NCI-H748 (cell line): Measurements from ENCODE around the gene RXFP2.

Source experiments
- DNase-seq: peaks from one replicate; lab custom pipeline; 2025; ENCODE audit not compliant: unreplicated experiment; lab: John Stamatoyannopoulos, UW

Gene RXFP2, protein sequence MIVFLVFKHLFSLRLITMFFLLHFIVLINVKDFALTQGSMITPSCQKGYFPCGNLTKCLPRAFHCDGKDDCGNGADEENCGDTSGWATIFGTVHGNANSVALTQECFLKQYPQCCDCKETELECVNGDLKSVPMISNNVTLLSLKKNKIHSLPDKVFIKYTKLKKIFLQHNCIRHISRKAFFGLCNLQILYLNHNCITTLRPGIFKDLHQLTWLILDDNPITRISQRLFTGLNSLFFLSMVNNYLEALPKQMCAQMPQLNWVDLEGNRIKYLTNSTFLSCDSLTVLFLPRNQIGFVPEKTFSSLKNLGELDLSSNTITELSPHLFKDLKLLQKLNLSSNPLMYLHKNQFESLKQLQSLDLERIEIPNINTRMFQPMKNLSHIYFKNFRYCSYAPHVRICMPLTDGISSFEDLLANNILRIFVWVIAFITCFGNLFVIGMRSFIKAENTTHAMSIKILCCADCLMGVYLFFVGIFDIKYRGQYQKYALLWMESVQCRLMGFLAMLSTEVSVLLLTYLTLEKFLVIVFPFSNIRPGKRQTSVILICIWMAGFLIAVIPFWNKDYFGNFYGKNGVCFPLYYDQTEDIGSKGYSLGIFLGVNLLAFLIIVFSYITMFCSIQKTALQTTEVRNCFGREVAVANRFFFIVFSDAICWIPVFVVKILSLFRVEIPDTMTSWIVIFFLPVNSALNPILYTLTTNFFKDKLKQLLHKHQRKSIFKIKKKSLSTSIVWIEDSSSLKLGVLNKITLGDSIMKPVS

DNA sequence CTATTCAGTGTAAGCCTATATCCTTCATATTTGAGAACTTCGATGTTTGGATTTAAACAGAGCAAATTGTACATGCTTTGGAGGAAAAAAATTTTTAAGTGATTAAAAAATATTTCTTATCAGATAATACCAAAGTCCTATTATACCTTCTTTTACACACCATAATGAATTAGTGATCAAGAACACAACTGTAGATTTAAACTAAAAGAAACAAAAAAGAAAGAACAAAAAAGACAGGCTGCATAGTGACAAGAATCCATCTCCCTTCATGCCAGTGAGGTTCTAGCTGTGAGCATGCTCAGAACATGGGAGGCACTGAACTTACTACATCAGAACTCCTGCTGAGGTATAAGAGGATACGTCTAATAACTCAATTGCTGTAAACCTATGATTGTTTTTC, at the start of gene RXFP2:
Gene RXFP2, plus strand, starts transcription at position 301 of the 400 bp plus-strand sequence. Its CDS starts 87 bp downstream, at position 388.
- peak; percentile 54 for DNase-seq

DNA sequence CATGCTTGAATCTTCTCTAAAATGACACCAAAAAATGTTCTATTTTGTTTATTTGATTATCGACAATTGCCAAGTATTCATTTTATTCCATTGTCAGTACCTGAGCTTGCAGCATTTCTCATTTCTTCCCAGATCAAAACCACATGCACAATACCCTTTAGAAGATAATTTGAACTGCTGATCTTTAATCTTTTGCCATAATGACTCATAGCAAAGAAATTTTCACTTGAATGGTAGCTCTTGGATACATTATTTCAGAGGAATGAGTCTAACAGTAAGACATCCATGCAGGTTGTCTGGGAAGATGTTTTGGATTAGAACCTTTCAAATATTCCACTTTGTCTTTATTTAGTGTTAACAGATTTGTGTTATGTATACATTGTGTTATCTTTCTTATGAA, 42.0 kb upstream of the RXFP2 start:
- DNase-seq: no peak

GRCh38 chr13:31699650-31700049, 39.7 kb upstream of the RXFP2 start:
- DNase-seq: peak; percentile 30

GRCh38 chr13:31703780-31704179, 35.5 kb upstream of the RXFP2 start:
- no peak for DNase-seq

GRCh38 chr13:31706105-31706504, 33.2 kb upstream of the RXFP2 start:
- no peak for DNase-seq

DNA sequence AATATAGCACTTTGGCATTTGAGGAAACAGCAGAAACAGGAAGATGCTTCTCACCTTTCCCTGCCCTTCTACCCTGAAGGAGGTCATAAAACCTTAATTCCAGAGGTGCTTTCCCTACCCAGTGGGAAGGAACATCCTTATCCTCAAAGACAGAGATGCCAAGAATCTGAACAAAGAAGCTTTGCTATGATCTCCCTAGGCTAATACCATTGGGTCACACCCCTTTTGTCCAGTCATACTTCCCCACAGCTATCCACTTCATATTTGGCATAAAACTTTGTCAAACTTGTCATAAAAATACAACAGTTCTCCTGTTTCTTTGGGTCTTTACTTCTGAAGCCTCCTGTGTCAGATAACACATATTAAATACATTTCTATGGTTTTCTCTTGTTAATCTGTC, 21.7 kb upstream of the RXFP2 start:
- no peak for DNase-seq

GRCh38 chr13:31719214-31719613, 20.1 kb upstream of the RXFP2 start:
- DNase-seq: no peak

GRCh38 chr13:31722673-31723072, 16.7 kb upstream of the RXFP2 start:
- peak; percentile 92 for DNase-seq

- no peak for DNase-seq
Observed at GRCh38 chr13:31725841-31726240, 13.5 kb upstream of the RXFP2 start.

GRCh38 chr13:31731921-31732320, 7.4 kb upstream of the RXFP2 start:
- no peak for DNase-seq

GRCh38 chr13:31733066-31733465, 6.3 kb upstream of the RXFP2 start:
- no peak for DNase-seq

DNA sequence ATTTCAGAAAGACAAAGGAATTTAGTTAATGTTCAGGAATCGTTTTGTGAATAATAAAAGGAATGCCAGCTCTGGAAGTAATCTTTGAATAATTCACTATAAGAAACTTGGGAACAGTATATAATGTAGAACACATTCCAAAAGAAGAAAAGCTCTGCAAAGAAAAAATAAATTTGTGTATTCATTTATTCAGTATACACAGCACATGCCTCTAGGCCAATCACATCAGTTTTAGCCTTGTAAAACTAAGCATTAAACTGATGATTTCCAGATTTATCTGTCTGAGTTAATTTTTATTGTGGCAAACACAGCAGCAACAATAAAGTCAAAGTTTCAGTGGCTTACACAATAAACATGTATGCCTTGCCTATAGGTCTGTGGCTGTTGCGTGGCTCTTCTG, 5.7 kb upstream of the RXFP2 start:
- no peak for DNase-seq

- peak; percentile 84 for DNase-seq
Observed at GRCh38 chr13:31742097-31742734, 2.9 kb downstream of the RXFP2 start.

GRCh38 chr13:31747291-31747690, 8.0 kb downstream of the RXFP2 start:
- DNase-seq: no peak

GRCh38 chr13:31747966-31748365, 8.6 kb downstream of the RXFP2 start:
- no peak for DNase-seq

GRCh38 chr13:31749929-31750328, 10.6 kb downstream of the RXFP2 start:
- no peak for DNase-seq

DNA sequence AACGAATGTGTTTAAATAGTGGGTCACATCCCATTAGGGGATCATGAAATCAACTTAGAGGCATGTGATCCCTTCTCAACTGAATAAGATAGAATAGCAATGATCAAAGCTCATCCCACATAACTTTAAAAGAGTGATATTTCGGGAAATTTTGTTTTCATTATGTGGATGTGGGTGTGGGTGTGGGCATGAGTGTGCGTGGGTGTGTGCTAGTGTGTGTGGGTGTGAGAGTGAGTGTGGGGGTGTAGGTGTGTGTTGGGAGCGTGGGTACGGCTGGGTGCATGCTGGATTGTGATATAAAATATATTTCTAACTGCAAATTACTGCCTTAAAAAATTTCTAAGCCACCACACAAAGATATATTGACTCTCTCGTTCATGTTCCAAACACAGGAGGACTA, 15.9 kb downstream of the RXFP2 start:
- DNase-seq: no peak

DNA sequence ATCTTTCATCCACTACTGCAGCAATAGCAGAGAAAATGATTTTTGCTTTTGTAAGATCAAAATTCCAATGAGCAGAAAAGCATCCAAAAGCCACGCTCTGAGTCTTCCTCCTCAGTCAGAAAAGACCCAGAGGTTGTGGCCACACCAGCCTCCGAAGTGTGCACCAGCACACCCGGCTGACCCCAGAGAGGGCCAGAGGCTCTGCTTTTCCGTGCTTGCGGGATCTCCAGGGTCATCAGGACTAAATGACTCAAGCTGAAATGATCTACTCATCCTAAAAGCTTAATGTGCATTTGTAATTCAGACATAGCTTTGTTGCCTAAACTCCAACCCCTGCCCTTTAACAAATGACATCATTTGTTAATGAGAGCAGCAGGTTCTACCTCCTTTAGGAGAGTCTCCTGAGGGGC, 16.5 kb downstream of the RXFP2 start:
- DNase-seq: no peak

- no peak for DNase-seq
Observed at GRCh38 chr13:31756346-31756745, 17.0 kb downstream of the RXFP2 start.

DNA sequence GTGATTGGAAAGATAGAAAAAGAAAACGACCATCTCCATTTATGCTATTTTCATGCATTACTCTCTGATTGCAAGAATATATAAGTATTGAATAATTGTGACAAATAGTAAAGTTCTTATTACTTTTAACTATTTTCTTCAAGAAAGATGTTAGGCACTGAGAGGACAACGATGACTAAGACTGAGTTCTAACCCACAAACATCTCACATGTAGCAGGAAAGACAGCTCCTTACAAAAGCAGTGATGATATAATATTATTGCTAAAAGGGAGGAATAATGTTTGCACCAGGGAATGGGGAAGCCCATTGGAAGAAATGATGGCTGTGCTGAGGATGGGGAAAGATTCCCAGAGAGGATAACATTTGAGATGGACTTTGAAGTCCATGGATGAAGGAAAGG, 22.6 kb downstream of the RXFP2 start:
- no peak for DNase-seq

DNA sequence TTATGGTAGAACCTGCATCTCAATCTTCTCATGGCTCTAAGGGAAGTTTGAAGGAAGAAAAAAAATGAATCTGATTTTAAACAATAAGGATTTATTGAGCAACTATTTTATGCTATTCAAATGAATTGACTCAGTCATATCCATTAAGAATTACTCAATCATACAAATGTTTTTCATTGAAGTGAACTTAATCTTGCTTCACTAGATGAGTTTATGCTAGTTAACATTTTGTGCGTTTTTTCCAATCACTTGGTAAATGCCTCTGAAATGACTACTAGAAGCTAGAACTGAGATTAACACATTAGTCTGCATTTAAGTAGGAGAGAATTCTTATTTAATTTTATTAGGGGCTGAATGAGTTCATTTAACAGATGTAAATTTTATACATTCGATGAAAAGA, 25.2 kb downstream of the RXFP2 start:
- DNase-seq: no peak
